Panc1 (cell line): Measurements from ENCODE around the gene PHF2. TPM values are rescaled to one million over a fixed set of nuclear protein-coding genes. Genes with fewer than 3 reads are reported as not detected.

Source experiments
- ATAC-seq: fragments of 200-7000 bp; cut with Tn5 transposase; 2 replicates; pipeline ENCODE4 v1.9.1; 2020; ENCODE audit warnings: mild to moderate bottlenecking, moderate library complexity
- BruUV-seq: library from RNA; stranded (reverse); fragments of 400-500 nt; replicated peaks from 2 replicates; lab custom pipeline; 2021; lab: Mats Ljungman, UMichigan
- CTCF ChIA-PET: fragments of 300-600 bp; sonication (Branson Sonifier 250); formaldehyde crosslinking; loops from one replicate; lab custom pipeline; 2022; ENCODE audit warnings: antibody characterized with exemption; lab: Charles Lee
- POLR2A ChIA-PET: fragments of 300-600 bp; sonication (Branson Sonifier 250); formaldehyde crosslinking; loops from one replicate; lab custom pipeline; 2022; ENCODE audit warnings: antibody characterized with exemption; lab: Charles Lee
- DNase-seq: peaks from one replicate; pipeline ENCODE4 v3.0.0-alpha.2; 2010; ENCODE audit warnings: low read depth, low spot score
- H3K27ac ChIP-seq: 2 replicates; pipeline ENCODE4 v1.5.1; 2011; ENCODE audit warnings: mild to moderate bottlenecking, low read length, inconsistent platforms
- H3K27me3 ChIP-seq: fragments of 200-500 bp; sonication (Bioruptor generic); 2 replicates; pipeline ENCODE4 v1.6.0; 2014; ENCODE audit warnings: low read length, inconsistent platforms; ENCODE audit not compliant: control insufficient read depth, insufficient read depth
- H3K36me3 ChIP-seq: fragments of 200-500 bp; sonication (Bioruptor generic); 2 replicates; pipeline ENCODE4 v1.5.1; 2014; ENCODE audit warnings: inconsistent platforms, mild to moderate bottlenecking, low read length, moderate library complexity; ENCODE audit not compliant: control insufficient read depth, insufficient read depth
- H3K4me1 ChIP-seq: 2 replicates; pipeline ENCODE4 v1.5.1; 2011; ENCODE audit warnings: inconsistent platforms, mild to moderate bottlenecking, low read length, moderate library complexity; ENCODE audit not compliant: control insufficient read depth, insufficient read depth
- H3K4me3 ChIP-seq, 2 experiments: 2 replicates each; pipeline ENCODE4 v1.5.1; 2011 to 2012; ENCODE audit warnings: low read depth in 2 of 2, low read length in 2 of 2, mild to moderate bottlenecking in 2 of 2, inconsistent platforms in 1 of 2, moderate library complexity in 1 of 2
- H3K9me3 ChIP-seq: fragments of 200-500 bp; sonication (Bioruptor generic); 2 replicates; pipeline ENCODE4 v1.5.1; 2014; ENCODE audit warnings: low read depth, mild to moderate bottlenecking, inconsistent platforms, low read length, moderate library complexity; ENCODE audit not compliant: control insufficient read depth, insufficient read depth
- CTCF ChIP-seq: fragments of 450-650 bp; IDR thresholded peaks from 2 replicates; pipeline ENCODE4 v1.5.1; 2017; ENCODE audit warnings: mild to moderate bottlenecking
- POLR2AphosphoS5 ChIP-seq: IDR thresholded peaks from 2 replicates; pipeline ENCODE4 v1.6.1; 2012; ENCODE audit warnings: mild to moderate bottlenecking, low read depth, low read length, moderate library complexity
- REST ChIP-seq, 2 experiments: IDR thresholded peaks; 2 replicates each; pipeline ENCODE4 v1.6.1; 2011 to 2012; ENCODE audit warnings: low read depth in 2 of 2, control low read depth in 1 of 2, low read length in 1 of 2, mild to moderate bottlenecking in 1 of 2, moderate library complexity in 1 of 2; ENCODE audit not compliant: insufficient read depth in 1 of 2
- SIN3A ChIP-seq: IDR thresholded peaks from 2 replicates; pipeline ENCODE4 v1.6.1; 2012; ENCODE audit warnings: low read depth, mild to moderate bottlenecking, low read length, moderate library complexity, borderline replicate concordance; ENCODE audit not compliant: insufficient read depth
- TCF7L2 ChIP-seq: IDR thresholded peaks from 2 replicates; pipeline ENCODE4 v1.6.1; 2011; ENCODE audit warnings: mild to moderate bottlenecking, low read depth, low read length, inconsistent platforms
- in situ Hi-C: cut with HindIII; loops from 2 replicates; pipeline ENCODE4 v1.10.0; 2016; ENCODE audit warnings: low sequenced_read_pairs, low pct_unique_long_range_greater_than_20kb
- intact Hi-C: fragments of 100-400 bp; cut with micrococcal nuclease; formaldehyde crosslinking; loops from one replicate; pipeline ENCODE4 v1.10.0; 2022; ENCODE audit not compliant: unreplicated experiment
- total RNA-seq: library from RNA; stranded (reverse); gene quantifications from one replicate; pipeline ENCODE4 v1.2.1, GENCODE V29; 2021; ENCODE audit not compliant: unreplicated experiment

Gene PHF2
- total RNA-seq, 1 experiment from 2014 or later = 16.6 TPM

- in situ Hi-C loops = no loop called here
- H3K27me3 ChIP-seq = no peaks in the 10 kb centered on the region
- TF ChIP-seq SIN3A (no peak), CTCF (no peak), POLR2AphosphoS5 (no peak), REST (IDR thresholded peaks at IDR 0.05; ENCODE audit: insufficient read depth in 1 of 2, low read depth in 2 of 2, low read length in 1 of 2) (no peak), TCF7L2 (no peak)
- H3K27ac ChIP-seq = no peak overlapping the region
- ATAC-seq (no peak), DNase-seq (no peak)
- H3K4me1 ChIP-seq = no peaks in the 10 kb centered on the region
- H3K9me3 ChIP-seq = 0 out of 2 replicates have a peak, but pooled peaks cover under 1% of the 10 kb centered on the region
- intact Hi-C loops = loop anchor here (2.0 to 10.0 kb wide), 2 partner anchors 279 to 531 kb away; no protein-coding TSS in a partner anchor
- no peak overlapping the region for H3K4me3 ChIP-seq
- no peaks in the 10 kb centered on the region for H3K36me3 ChIP-seq
- CTCF ChIA-PET = interaction anchor here (0.5 to 1.3 kb wide), 2 partner anchors 279 to 330 kb away, joined by 3 to 5 read pairs; no protein-coding TSS in a partner anchor
- POLR2A ChIA-PET = no interaction called here
- BruUV-seq = no TSS peak
These were observed 107.1 kb downstream of the PHF2 start for GRCh38 chr9:93683331-93684134.

- TF ChIP-seq POLR2AphosphoS5 = no peak
- no peak for TF ChIP-seq TCF7L2
- no peak for TF ChIP-seq REST (IDR thresholded peaks at IDR 0.05; ENCODE audit: insufficient read depth in 1 of 2, low read depth in 2 of 2, low read length in 1 of 2)
- TF ChIP-seq SIN3A = no peak
- no peak for TF ChIP-seq CTCF
- no peak for DNase-seq
- intact Hi-C loops (loop anchor here (10.0 kb wide), 1 partner anchor 531 kb away; no protein-coding TSS in a partner anchor), in situ Hi-C loops (no loop called here)
- ATAC-seq = no peak
- BruUV-seq = no TSS peak
- H3K4me1 ChIP-seq = no peaks in the 10 kb centered on the region
- peaks cover 3% of the 10 kb centered on the region; the same call in 1 of the 2 replicates for H3K9me3 ChIP-seq
- H3K4me3 ChIP-seq = no peak overlapping the region
- H3K27me3 ChIP-seq = no peaks in the 10 kb centered on the region
- ChIA-PET CTCF (no interaction called here), POLR2A (no interaction called here)
- H3K36me3 ChIP-seq = no peaks in the 10 kb centered on the region
- no peak overlapping the region for H3K27ac ChIP-seq
These were observed 107.9 kb downstream of the PHF2 start for GRCh38 chr9:93684161-93684765.
